Large intestine (tissue), 3 donors: ENCODE measurements around the gene EPAS1. TPM values are rescaled to one million over a fixed set of nuclear protein-coding genes. Genes with fewer than 3 reads are reported as not detected.

ENCODE experiments used
- DNase-seq, 2 donors: peaks; one replicate each; pipeline versions ENCODE4 v3.0.0 to v3.0.0-alpha.2; 2013
- H3K27ac ChIP-seq: one replicate; pipeline ENCODE4 v1.5.1; 2013; ENCODE audit warnings: low read length
- H3K27me3 ChIP-seq: 2 replicates; pipeline ENCODE4 v1.6.1; 2013; ENCODE audit warnings: low read length; ENCODE audit not compliant: control insufficient read depth, insufficient read depth
- H3K36me3 ChIP-seq: 2 replicates; pipeline ENCODE4 v1.6.1; 2013; ENCODE audit warnings: low read length; ENCODE audit not compliant: control insufficient read depth, insufficient read depth
- H3K4me1 ChIP-seq: one replicate; pipeline ENCODE4 v1.6.1; 2013; ENCODE audit warnings: low read length; ENCODE audit not compliant: control insufficient read depth, insufficient read depth
- H3K4me3 ChIP-seq: one replicate; pipeline ENCODE4 v1.5.1; 2013; ENCODE audit warnings: low read length
- H3K9me3 ChIP-seq: one replicate; pipeline ENCODE4 v1.6.1; 2013; ENCODE audit warnings: mild to moderate bottlenecking, low read depth, low read length, moderate library complexity; ENCODE audit not compliant: control insufficient read depth
- WGBS: methylation state at CpG from one replicate; pipeline ENCODE4 v1.1.5; 2013; ENCODE audit warnings: low lambda C conversion rate; ENCODE audit not compliant: insufficient coverage; 5-methylcytosine and 5-hydroxymethylcytosine counted together
- polyA plus RNA-seq: library from polyadenylated mRNA; unstranded; fragments of 120-200 nt; gene quantifications from one replicate; pipeline ENCODE4 v1.2.1, GENCODE V29; 2013

EPAS1 gene
- polyA plus RNA-seq, 1 donor = 30.7 TPM

- Histone ChIP-seq H3K27ac (no peak overlapping the region), H3K4me1 (peaks cover 45% of the 10 kb centered on the region), H3K36me3 (no peaks in the 10 kb centered on the region), H3K9me3 (no peaks in the 10 kb centered on the region), H3K27me3 (no peaks in the 10 kb centered on the region), H3K4me3 (no peak overlapping the region)
- no CpG with 5 or more reads among the region's 8 CpGs for WGBS
- no peak for DNase-seq
Observed at GRCh38 chr2:46331109-46331766, 34.0 kb downstream of the EPAS1 start.

- H3K4me3 ChIP-seq = no peak overlapping the region
- no peak for DNase-seq
- H3K27ac ChIP-seq = no peak overlapping the region
- peaks cover 50% of the 10 kb centered on the region for H3K4me1 ChIP-seq
- peaks cover 2% of the 10 kb centered on the region for H3K27me3 ChIP-seq
- H3K36me3 ChIP-seq = no peaks in the 10 kb centered on the region
- WGBS = no CpG with 5 or more reads among the region's 8 CpGs
- no peaks in the 10 kb centered on the region for H3K9me3 ChIP-seq
Observed at GRCh38 chr2:46332686-46333281, 35.6 kb downstream of the EPAS1 start.

GRCh38 chr2:46333912-46334311 is 36.7 kb downstream of the EPAS1 start:
- peaks cover 50% of the 10 kb centered on the region for H3K4me1 ChIP-seq
- WGBS = no CpG with 5 or more reads among the region's 4 CpGs
- no peak overlapping the region for H3K27ac ChIP-seq
- DNase-seq = no peak
- no peaks in the 10 kb centered on the region for H3K9me3 ChIP-seq
- H3K27me3 ChIP-seq = peaks cover 2% of the 10 kb centered on the region
- H3K36me3 ChIP-seq = no peaks in the 10 kb centered on the region
- H3K4me3 ChIP-seq = no peak overlapping the region

GRCh38 chr2:46334389-46335271 is 37.4 kb downstream of the EPAS1 start:
- WGBS = no CpG with 5 or more reads among the region's 6 CpGs
- H3K27ac ChIP-seq = peak overlapping the region; percentile 64
- peaks cover 2% of the 10 kb centered on the region for H3K27me3 ChIP-seq
- no peaks in the 10 kb centered on the region for H3K36me3 ChIP-seq
- no peaks in the 10 kb centered on the region for H3K9me3 ChIP-seq
- H3K4me1 ChIP-seq = peaks cover 50% of the 10 kb centered on the region
- H3K4me3 ChIP-seq = peak overlapping the region; percentile 16
- DNase-seq = peak in 1 of 2 donors; percentile 26

GRCh38 chr2:46335391-46336282 is 38.4 kb downstream of the EPAS1 start:
- Histone ChIP-seq H3K4me3 (peak overlapping the region; percentile 16), H3K36me3 (no peaks in the 10 kb centered on the region), H3K27me3 (peaks cover 2% of the 10 kb centered on the region), H3K27ac (peak overlapping the region; percentile 64), H3K4me1 (peaks cover 47% of the 10 kb centered on the region), H3K9me3 (no peaks in the 10 kb centered on the region)
- WGBS = 4% methylated on average over 4 of the region's 22 CpGs
- DNase-seq = peak; percentile 76 to 91

GRCh38 chr2:46336283-46336959 is 39.2 kb downstream of the EPAS1 start:
- Histone ChIP-seq H3K4me3 (no peak overlapping the region), H3K27me3 (peaks cover 2% of the 10 kb centered on the region), H3K36me3 (no peaks in the 10 kb centered on the region), H3K4me1 (peaks cover 40% of the 10 kb centered on the region), H3K9me3 (no peaks in the 10 kb centered on the region), H3K27ac (peak overlapping the region; percentile 64)
- no CpG with 5 or more reads among the region's 4 CpGs for WGBS
- no peak for DNase-seq

- Histone ChIP-seq H3K4me3 (no peak overlapping the region), H3K27me3 (peaks cover 2% of the 10 kb centered on the region), H3K36me3 (no peaks in the 10 kb centered on the region), H3K4me1 (peaks cover 30% of the 10 kb centered on the region), H3K27ac (no peak overlapping the region), H3K9me3 (no peaks in the 10 kb centered on the region)
- 100% methylated on average over 1 of the region's 11 CpGs for WGBS
- no peak for DNase-seq
Observed at GRCh38 chr2:46337208-46337994, 40.2 kb downstream of the EPAS1 start.

GRCh38 chr2:46338674-46339073 is 41.5 kb downstream of the EPAS1 start:
- 60% methylated on average over 1 of the region's 4 CpGs for WGBS
- no peaks in the 10 kb centered on the region for H3K36me3 ChIP-seq
- peaks cover 28% of the 10 kb centered on the region for H3K4me1 ChIP-seq
- peaks cover 3% of the 10 kb centered on the region for H3K27me3 ChIP-seq
- H3K27ac ChIP-seq = no peak overlapping the region
- H3K4me3 ChIP-seq = no peak overlapping the region
- H3K9me3 ChIP-seq = no peaks in the 10 kb centered on the region
- no peak for DNase-seq

- WGBS = 83% methylated on average over 1 of the region's 6 CpGs
- Histone ChIP-seq H3K36me3 (no peaks in the 10 kb centered on the region), H3K4me1 (peaks cover 25% of the 10 kb centered on the region), H3K27ac (no peak overlapping the region), H3K4me3 (no peak overlapping the region), H3K27me3 (peaks cover 5% of the 10 kb centered on the region), H3K9me3 (no peaks in the 10 kb centered on the region)
- DNase-seq = no peak
Observed at GRCh38 chr2:46339200-46339599, 42.0 kb downstream of the EPAS1 start.
